Mononuclear cell (primary cell): ENCODE data around the gene NTM. TPM values are rescaled to one million over a fixed set of nuclear protein-coding genes. Genes with fewer than 3 reads are reported as not detected.

Experiments used
- H3K27me3 ChIP-seq: 2 replicates; pipeline ENCODE4 v1.6.0; 2011; ENCODE audit warnings: low read length, control low read depth; ENCODE audit not compliant: insufficient read depth
- H3K4me1 ChIP-seq: 2 replicates; pipeline ENCODE4 v1.5.1; 2011; ENCODE audit warnings: mild to moderate bottlenecking, low read length, control low read depth; ENCODE audit not compliant: insufficient read depth
- H3K4me3 ChIP-seq: 2 replicates; pipeline ENCODE4 v1.5.1; 2011; ENCODE audit warnings: mild to moderate bottlenecking, low read length, moderate library complexity
- H3K9me3 ChIP-seq: 2 replicates; pipeline ENCODE4 v1.5.1; 2011; ENCODE audit warnings: low read depth, mild to moderate bottlenecking, control low read depth, low read length
- total RNA-seq: library from RNA; depleted of rRNA; stranded (reverse); fragments of >200 nt; gene quantifications from one replicate; pipeline ENCODE4 v1.2.3, GENCODE V29; 2012

The NTM gene
- total RNA-seq, 1 donor: not detected

DNA sequence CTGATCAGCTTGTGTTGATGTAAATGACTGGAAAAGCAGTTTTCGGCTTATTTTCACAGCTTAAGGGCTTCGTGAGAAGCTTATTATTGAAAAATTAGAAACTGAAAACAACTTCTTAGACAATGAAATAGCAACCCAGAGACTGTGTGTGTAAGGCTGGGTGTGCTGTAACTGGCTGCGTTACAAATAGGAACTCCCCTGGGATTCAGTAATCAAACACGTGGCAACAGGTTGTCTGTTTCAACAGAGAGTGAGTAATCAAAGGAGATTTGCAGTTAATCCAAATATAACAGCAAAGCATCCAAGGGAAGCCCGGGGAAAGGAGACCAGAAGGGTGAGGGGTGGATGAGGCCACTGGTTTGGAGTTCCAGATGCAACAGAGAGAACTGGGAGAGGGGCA lies 19.2 kb downstream of the NTM start:
- H3K27me3 ChIP-seq: no peaks in the 10 kb centered on the region
- H3K4me1 ChIP-seq: no peaks in the 10 kb centered on the region
- no peaks in the 10 kb centered on the region for H3K9me3 ChIP-seq
- H3K4me3 ChIP-seq: no peak overlapping the region

DNA sequence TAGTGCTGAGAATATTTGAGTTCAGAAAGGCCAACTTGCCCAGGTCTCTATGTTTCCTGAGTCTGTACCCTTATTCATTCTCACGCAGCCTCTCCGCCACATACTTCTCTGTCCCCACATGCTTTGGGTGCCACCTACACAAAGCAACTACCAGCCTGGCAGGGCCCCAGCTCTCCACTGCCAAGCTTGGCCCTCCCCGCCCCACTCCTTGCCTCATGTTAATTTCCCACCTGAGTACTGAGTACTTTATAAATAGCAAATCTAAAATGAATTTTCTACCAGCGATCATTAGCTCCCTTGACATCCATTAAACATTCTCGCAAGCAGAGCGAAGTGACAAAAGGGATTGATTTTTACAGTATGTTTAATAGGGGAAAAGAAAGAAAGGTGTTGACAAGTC lies 20.8 kb downstream of the NTM start:
- no peak overlapping the region for H3K4me3 ChIP-seq
- no peaks in the 10 kb centered on the region for H3K9me3 ChIP-seq
- H3K4me1 ChIP-seq: no peaks in the 10 kb centered on the region
- H3K27me3 ChIP-seq: no peaks in the 10 kb centered on the region

DNA sequence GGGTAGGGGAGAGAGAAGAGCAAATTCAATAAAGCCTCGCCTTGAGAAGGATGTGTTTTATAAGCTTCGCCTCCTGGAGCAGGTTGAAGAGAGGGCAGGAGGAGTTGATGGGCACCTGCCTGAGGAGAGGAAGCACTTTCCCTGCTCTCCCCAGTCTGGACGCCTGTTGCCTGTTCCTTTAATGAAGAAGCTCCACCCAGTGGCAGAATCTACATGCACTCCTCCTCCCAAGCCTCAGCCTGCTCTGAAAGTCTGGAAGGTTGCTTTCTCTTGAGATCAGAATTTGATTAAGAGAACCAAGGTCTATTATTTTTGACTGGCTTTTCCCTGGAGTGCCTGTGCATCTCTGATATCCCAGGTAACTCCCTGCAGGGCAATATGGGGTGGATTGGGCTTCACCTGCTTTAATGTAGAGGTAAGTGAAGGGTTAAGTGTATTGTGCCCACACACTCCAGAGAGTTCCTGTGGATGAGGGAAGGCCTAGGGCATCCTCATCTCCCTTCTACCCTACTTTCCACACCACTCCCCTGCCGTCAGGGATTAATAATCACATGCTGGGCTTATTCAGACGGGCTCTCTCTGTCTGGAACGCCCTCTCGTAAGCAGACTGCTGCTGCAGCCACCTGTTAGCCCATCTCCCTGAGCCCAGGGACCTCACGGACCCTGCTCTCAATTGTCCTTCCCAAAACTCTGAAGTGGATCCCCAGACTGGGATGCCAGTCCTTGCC lies 22.3 kb downstream of the NTM start:
- H3K27me3 ChIP-seq: no peaks in the 10 kb centered on the region
- no peak overlapping the region for H3K4me3 ChIP-seq
- H3K4me1 ChIP-seq: no peaks in the 10 kb centered on the region
- H3K9me3 ChIP-seq: no peaks in the 10 kb centered on the region

DNA sequence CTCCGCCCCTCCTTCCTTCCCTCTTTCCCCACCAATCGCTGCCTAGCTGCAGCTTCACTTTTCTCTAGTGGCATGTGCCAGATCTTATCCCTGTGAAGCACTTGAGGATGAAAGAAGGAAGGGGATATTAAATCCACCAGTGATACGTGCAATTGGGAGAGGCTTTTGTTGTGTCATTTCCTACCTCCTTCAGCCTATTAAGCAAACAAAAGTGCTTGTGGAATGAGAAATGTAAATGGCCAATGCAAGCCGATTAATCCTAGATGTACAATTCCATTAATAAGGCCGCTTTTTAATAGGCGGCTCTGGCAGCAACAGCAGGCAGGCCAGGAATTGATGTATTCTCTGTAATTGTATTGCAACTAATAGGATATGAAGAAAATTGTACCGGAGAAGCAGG lies 23.3 kb downstream of the NTM start:
- Histone ChIP-seq H3K4me3 (no peak overlapping the region), H3K4me1 (no peaks in the 10 kb centered on the region), H3K9me3 (no peaks in the 10 kb centered on the region), H3K27me3 (no peaks in the 10 kb centered on the region)

DNA sequence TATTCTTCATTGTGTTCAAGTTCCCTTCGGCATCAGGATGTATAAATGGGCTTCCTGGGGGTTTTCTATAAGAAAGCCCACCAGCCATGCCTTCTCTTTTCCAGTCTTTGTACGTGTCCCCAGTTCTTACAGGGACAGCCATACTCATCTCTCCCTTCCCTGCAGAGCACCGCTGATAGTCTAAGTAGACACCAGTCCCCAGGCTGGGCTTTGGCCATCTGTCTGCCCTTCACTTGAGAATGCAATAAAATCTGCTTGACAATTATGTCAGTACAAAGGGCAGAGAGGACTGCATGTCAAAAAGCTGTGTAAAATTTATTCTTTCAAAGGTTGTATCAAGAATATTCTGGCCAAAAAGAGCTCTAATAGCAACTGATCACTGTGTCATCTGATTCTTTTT lies 27.3 kb downstream of the NTM start:
- H3K9me3 ChIP-seq: no peaks in the 10 kb centered on the region
- H3K4me3 ChIP-seq: no peak overlapping the region
- peaks cover 5% of the 10 kb centered on the region for H3K4me1 ChIP-seq
- no peaks in the 10 kb centered on the region for H3K27me3 ChIP-seq

DNA sequence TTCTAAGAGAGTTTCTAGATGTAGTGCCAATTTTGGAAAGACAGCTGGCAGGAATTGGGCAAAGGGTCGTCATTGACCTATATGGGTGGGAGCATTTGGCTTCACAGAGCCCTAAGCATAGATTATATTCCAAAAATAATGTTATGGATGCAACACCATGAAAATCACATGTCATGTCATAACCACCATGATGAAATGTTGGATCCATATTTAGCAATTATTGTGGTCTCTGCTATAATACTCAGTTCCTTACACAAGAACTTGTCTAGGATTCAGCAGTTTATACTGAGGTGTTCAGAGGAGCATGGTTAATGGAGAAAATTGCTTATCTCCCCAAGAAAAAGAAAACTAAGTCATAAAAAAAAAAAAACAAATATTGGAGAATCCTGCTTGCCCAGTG lies 31.6 kb downstream of the NTM start:
- Histone ChIP-seq H3K4me1 (peaks cover 5% of the 10 kb centered on the region), H3K9me3 (no peaks in the 10 kb centered on the region), H3K4me3 (no peak overlapping the region), H3K27me3 (no peaks in the 10 kb centered on the region)

DNA sequence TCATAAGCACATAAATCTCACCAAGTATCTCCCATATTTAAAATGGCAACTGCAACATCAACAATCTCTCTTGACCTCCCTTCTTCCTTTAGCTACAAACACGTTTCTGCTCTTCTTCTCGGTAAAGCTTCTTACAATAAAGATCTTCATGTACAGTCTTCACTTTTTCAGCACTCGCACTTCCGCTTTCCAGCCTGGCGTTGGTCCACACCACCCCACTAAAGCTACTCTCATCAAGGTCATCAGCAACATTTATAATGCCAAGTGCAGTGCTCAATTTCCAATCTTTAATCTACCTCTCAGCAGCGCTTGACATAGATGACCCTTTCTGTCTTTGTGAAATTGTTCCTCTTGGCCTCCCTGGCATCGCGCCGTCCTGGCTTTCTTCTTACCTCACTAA lies 33.6 kb downstream of the NTM start:
- H3K4me1 ChIP-seq: peaks cover 5% of the 10 kb centered on the region
- H3K4me3 ChIP-seq: no peak overlapping the region
- H3K9me3 ChIP-seq: no peaks in the 10 kb centered on the region

DNA sequence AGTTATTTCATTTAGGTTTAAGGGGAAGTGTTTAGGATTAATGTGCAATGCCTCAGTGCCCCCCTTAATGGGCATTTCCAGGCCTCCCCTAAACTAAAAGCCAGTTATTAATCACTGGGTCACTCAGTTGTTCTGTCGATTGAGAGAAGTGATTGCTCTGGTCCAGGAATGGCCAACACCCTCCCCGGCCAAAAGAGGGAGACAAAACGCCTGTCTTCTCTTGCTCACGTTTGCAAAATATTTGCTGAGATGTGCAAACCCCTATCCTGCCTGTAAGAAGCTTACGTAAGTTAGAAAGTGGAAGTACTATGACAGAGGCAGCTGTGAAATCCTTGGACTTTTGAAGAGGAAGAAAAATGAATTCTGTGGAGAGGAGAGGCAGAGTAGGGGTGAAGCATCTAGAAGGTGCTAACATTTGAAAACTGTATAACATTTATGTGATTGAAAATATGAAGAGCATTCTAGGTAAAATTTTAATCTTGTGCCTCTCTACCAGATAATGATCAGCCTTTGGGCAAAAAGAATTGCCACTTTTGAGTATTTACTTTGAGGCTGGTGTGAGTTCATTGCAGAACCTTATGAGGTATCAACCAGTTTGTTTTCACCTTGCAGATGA lies 37.7 kb downstream of the NTM start:
- H3K27me3 ChIP-seq: no peaks in the 10 kb centered on the region

More for the DNA sequence above, 33.6 kb downstream of the NTM start:
- no peaks in the 10 kb centered on the region for H3K27me3 ChIP-seq

DNA sequence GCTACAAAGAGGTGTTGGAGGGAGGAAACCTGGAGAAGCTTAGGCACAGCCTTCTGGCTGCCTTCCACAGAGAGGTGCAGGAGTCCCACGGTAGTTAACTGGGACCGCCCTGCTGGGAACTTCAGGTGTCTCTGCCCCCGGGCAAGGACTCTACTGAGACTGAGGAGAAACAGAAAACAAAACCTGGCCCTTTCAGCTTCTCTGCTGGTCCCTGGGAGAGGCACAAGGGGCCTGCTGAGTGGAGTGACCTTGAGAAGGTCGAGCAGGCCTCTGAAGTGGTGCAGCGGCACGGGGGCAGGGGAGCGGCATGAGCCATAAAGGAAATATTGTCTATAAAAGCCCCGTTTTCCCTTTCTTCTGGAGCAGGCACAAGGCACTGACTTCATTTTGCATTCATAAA lies 38.9 kb downstream of the NTM start:
- Histone ChIP-seq H3K4me3 (no peak overlapping the region), H3K9me3 (no peaks in the 10 kb centered on the region), H3K4me1 (no peaks in the 10 kb centered on the region), H3K27me3 (no peaks in the 10 kb centered on the region)

More for the DNA sequence above, 37.7 kb downstream of the NTM start:
- Histone ChIP-seq H3K4me3 (no peak overlapping the region), H3K9me3 (no peaks in the 10 kb centered on the region), H3K4me1 (no peaks in the 10 kb centered on the region)

DNA sequence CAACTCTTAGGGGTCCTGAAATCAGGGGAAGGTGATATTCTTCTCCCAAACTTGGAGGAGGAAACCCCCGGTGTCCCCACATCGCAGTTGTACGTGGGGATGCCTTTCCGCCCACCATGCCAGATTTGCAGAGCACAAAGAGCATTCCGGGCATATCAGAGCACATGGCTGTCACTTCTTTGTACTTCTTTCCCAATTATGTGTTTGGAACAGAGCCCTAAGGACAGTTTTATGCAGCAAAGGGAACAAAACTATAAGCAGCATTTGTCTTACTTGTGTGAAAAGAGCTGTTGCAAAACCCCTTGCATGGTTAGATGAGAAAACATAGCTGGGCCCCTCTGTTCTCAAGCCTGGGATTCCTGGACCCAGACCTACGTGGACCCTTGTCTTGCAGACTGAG lies 41.2 kb downstream of the NTM start:
- Histone ChIP-seq H3K4me3 (no peak overlapping the region), H3K9me3 (no peaks in the 10 kb centered on the region), H3K27me3 (no peaks in the 10 kb centered on the region), H3K4me1 (no peaks in the 10 kb centered on the region)

DNA sequence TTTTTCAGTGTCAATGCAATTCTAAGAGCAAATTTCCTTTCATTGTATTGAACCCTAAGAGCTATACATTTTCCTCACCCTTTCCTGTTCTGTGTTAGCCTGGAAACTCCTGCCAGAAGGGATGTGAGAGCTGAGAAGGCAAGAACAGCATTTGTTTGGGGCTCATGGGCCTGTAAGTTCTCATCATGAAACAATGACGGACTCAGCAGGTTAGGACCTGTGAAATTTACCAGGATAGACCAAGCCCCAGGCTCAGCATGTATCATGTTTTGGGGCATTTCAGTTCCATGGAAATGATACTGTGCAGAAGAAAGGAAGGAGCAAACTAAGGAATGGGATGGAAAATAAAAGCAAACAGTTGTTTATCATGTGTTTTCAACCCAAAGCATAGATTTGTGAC lies 41.6 kb downstream of the NTM start:
- Histone ChIP-seq H3K4me1 (no peaks in the 10 kb centered on the region), H3K9me3 (no peaks in the 10 kb centered on the region), H3K27me3 (no peaks in the 10 kb centered on the region), H3K4me3 (no peak overlapping the region)

DNA sequence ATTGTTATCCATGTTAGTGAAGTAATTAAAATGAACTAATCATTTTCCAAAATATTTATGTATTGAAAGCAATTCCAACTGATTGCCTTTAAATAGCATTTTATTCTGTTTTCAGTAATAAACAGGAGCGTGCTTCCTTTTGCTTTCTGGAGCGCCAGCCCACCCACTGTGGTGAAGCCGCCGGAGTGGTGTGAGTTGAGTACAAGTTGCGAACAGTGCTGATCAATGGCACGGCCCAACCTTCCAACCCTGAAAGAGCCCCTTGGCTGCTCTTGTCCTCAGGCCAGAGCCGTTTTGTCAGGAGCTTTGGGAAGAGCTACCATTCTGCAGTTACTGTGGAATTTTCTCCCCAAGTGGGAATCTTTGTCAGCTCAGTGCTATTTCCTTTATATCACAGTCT lies 42.8 kb downstream of the NTM start:
- Histone ChIP-seq H3K27me3 (no peaks in the 10 kb centered on the region), H3K4me3 (no peak overlapping the region), H3K9me3 (no peaks in the 10 kb centered on the region), H3K4me1 (no peaks in the 10 kb centered on the region)

DNA sequence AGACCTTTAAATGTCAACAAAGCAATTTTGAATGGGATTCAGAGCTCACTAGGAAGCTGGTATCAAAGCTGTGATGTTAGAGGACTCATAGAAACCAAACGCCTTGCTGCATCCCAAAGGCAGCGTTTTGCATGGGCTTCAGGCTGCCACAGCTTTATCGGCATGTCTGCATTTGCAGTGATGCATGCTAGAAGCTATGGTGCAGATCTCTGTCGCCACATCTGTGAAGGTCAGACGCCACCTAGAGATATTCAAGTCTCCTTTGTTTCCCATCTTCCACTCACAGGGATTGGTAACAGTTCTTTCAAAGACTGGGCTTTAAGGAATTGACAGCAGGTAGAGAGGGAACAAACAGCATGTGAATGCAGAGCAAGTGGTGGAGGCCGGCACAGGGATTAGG lies 47.8 kb downstream of the NTM start:
- Histone ChIP-seq H3K27me3 (no peaks in the 10 kb centered on the region), H3K9me3 (no peaks in the 10 kb centered on the region), H3K4me1 (no peaks in the 10 kb centered on the region), H3K4me3 (no peak overlapping the region)

DNA sequence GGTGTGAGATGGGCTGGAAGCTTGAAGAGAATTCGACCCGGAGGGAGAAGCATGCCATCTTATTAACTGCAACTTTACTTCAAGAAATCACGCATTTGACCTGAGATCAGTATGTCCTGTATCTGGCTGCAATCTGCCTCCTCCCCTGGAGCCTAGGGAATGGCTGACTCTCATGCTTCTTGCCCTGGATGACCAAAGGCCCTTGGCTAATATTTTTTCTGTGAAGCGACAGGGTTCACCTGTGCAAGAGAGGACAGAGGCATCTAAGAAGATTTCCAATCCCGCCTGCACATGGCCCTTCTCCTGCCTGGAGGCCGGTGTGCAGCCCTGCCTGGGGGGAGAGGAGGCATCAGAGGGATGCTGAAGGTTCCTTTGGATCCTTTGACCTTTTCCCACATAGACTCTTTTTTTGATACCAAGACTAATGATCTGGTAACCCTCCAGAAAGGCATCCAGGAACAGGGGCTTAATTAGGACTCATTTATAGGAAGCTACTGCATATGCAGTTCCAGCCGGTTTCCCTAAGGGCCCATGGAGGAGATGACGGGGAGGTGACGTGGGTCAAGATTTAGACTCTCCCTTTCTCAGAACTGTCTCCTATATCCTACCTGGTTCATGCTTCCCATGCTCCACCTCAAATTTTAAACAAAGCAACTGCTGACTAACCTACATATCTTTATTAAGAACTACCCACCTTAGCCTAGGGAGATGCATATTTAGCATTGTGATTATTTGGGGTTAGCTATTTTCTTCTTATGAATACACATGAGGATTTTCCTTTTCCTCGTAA lies 50.8 kb downstream of the NTM start:
- no peaks in the 10 kb centered on the region for H3K9me3 ChIP-seq
- H3K4me1 ChIP-seq: no peaks in the 10 kb centered on the region
- no peaks in the 10 kb centered on the region for H3K27me3 ChIP-seq
- H3K4me3 ChIP-seq: no peak overlapping the region

DNA sequence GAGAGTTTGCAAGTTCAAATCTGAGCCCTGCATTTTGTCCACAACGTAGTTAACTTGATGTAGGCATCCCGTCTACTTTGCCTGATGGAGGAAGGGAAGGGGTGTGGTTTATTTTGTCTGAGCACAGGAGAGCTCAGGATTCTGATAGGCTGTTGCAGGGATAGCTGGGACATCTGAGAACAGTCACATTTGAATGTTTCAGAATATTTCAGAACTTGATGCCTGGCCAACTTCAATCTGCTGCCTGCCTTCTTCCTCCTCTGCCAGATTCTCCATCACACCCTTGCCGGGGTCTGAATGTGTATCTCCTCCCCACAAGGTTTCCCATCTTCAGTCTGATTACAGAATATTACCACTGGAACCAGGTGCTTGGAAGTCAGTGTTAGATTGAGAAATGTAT lies 51.6 kb downstream of the NTM start:
- Histone ChIP-seq H3K4me1 (no peaks in the 10 kb centered on the region), H3K27me3 (no peaks in the 10 kb centered on the region), H3K4me3 (no peak overlapping the region), H3K9me3 (no peaks in the 10 kb centered on the region)
